Measurements from ENCODE around the gene C14orf180. TPM values are rescaled to one million over a fixed set of nuclear protein-coding genes. Genes with fewer than 3 reads are reported as not detected.

Gene C14orf180
- total RNA-seq, 4 donors from 2014 or later: 25.8 to 57.8 (median 35.4) TPM

GRCh38 chr14:104595116-104595675 is 15.6 kb downstream of the C14orf180 start:
- TF ChIP-seq, protein P1, sequence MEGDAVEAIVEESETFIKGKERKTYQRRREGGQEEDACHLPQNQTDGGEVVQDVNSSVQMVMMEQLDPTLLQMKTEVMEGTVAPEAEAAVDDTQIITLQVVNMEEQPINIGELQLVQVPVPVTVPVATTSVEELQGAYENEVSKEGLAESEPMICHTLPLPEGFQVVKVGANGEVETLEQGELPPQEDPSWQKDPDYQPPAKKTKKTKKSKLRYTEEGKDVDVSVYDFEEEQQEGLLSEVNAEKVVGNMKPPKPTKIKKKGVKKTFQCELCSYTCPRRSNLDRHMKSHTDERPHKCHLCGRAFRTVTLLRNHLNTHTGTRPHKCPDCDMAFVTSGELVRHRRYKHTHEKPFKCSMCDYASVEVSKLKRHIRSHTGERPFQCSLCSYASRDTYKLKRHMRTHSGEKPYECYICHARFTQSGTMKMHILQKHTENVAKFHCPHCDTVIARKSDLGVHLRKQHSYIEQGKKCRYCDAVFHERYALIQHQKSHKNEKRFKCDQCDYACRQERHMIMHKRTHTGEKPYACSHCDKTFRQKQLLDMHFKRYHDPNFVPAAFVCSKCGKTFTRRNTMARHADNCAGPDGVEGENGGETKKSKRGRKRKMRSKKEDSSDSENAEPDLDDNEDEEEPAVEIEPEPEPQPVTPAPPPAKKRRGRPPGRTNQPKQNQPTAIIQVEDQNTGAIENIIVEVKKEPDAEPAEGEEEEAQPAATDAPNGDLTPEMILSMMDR (IDR thresholded peaks at IDR 0.05): no peak
- ATAC-seq (ENCODE audit: low FRiP score) (no peak), DNase-seq (ENCODE audit: low spot score) (no peak)

GRCh38 chr14:104595911-104596450 is 16.4 kb downstream of the C14orf180 start:
- TF ChIP-seq, protein P1 (IDR thresholded peaks at IDR 0.05): no peak

DNA sequence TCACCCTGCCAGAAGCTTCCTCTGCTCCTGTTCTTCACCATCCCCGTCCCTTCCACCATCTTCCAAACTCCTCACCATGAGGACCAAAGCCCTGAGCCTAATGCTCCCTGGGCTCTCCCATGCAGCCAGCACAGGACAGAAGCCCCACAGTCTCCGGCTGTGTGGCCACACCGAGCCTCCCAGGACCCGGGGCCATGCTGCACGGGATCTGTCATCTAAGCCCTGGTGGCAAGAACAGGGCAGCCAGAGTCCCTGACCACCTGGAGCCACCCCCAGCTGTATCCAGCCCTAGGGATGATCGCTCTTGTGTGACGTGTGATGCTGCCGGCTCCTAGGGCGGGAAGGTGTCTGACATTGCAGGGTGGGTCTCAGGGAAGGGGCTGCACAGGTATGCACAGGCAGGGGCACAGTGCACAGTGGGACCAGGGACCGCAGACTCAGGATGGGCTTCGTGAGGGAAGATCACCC is 16.9 kb downstream of the C14orf180 start:
- DNase-seq (ENCODE audit: low spot score) (no peak), ATAC-seq (ENCODE audit: low FRiP score) (no peak)
- TF ChIP-seq, protein P1 (IDR thresholded peaks at IDR 0.05): no peak

More at GRCh38 chr14:104595911-104596450, 16.4 kb downstream of the C14orf180 start:
- DNase-seq (ENCODE audit: low spot score) (no peak), ATAC-seq (ENCODE audit: low FRiP score) (no peak)

- ATAC-seq (ENCODE audit: low FRiP score): no peak
- TF ChIP-seq, protein P1 (IDR thresholded peaks at IDR 0.05): no peak
- no peak for DNase-seq (ENCODE audit: low spot score)
Measured at GRCh38 chr14:104596927-104597351, 17.4 kb downstream of the C14orf180 start.

GRCh38 chr14:104597576-104597975 is 18.0 kb downstream of the C14orf180 start:
- TF ChIP-seq, protein P1 (IDR thresholded peaks at IDR 0.05): no peak
- ATAC-seq (ENCODE audit: low FRiP score) (no peak), DNase-seq (ENCODE audit: low spot score) (no peak)

- no peak for DNase-seq (ENCODE audit: low spot score)
- no peak for ATAC-seq (ENCODE audit: low FRiP score)
- TF ChIP-seq, protein P1 (IDR thresholded peaks at IDR 0.05): no peak
Measured at GRCh38 chr14:104598039-104598909, 18.7 kb downstream of the C14orf180 start.

Data from omental fat pad (tissue), 4 donors.